Heart left ventricle (tissue), 13 donors: ENCODE results near the gene SSBP3.

Experiments
- CTCF ChIP-seq, 12 donors: fragments of 200-600 bp; sonication (generic) in 4 of 12; IDR thresholded peaks; one replicate each; pipeline versions ENCODE4 v1.5.0 to v1.8.0; 2018 to 2022; ENCODE audit warnings: antibody characterized with exemption in 12 of 12, mild to moderate bottlenecking in 5 of 12
- POLR2A ChIP-seq, 2 donors: fragments of 450-650 bp; IDR thresholded peaks; one replicate each; pipeline ENCODE4 v1.6.1; 2017; ENCODE audit warnings: antibody characterized with exemption in 2 of 2, mild to moderate bottlenecking in 2 of 2, moderate library complexity in 2 of 2
- donor health status: ischemic (EF 13 %, LVEDD 7.1; RV severe dilation, severe dysfunction).
- donor health status: DM: no; HTN: yes; CAD: no.
- donor health status: DM: no; HTN: no; CAD: no.
- donor health status: ischemic (EF 25% LVEDD 6.9; RV normal size, moderate dysfunction).
- donor health status: ischemic (EF 25% LVEDD 5.7; RV mildly dilated, moderate dysfunction).
- donor health status: ischemic (EF 35%, LVEDD 5.7; RV mildly dilated, moderate dysfunction).
- donor health status: nonischemic (EF 11% LVEDD 7.7; RV severe dilation, severe dysfunction).
- donor health status: DM: yes; HTN: yes; CAD: no.
- donor health status: PGD.
- donor health status: ischemic (EF 29% LVEDD 5.4; RV normal size, mild dysfunction).
- donor health status: nonischemic (EF 23%, LVEDD 6.1; RV moderate dilation, normal function).

GRCh38 chr1:54305906-54306514 is 100.2 kb downstream of the SSBP3 start:
- peak in 2 of 12 donors; percentile 6 to 17 for TF ChIP-seq CTCF (IDR thresholded peaks at IDR 0.05)
- TF ChIP-seq POLR2A (IDR thresholded peaks at IDR 0.05) = no peak
